GM21717 (cell line): ENCODE measurements around the gene SDF4.
"Not testable (repeated sequence)": the region's sequence is repeated elsewhere in the genome, so short reads cannot be mapped to it uniquely, and the experiment has no call there.

Experiments
- ATAC-seq: cut with Tn5 transposase; IDR thresholded peaks from one replicate; pipeline ENCODE4 v1.9.1; 2021; ENCODE audit warnings: mild to moderate bottlenecking, moderate library complexity; ENCODE audit not compliant: unreplicated experiment

The SDF4 gene

DNA sequence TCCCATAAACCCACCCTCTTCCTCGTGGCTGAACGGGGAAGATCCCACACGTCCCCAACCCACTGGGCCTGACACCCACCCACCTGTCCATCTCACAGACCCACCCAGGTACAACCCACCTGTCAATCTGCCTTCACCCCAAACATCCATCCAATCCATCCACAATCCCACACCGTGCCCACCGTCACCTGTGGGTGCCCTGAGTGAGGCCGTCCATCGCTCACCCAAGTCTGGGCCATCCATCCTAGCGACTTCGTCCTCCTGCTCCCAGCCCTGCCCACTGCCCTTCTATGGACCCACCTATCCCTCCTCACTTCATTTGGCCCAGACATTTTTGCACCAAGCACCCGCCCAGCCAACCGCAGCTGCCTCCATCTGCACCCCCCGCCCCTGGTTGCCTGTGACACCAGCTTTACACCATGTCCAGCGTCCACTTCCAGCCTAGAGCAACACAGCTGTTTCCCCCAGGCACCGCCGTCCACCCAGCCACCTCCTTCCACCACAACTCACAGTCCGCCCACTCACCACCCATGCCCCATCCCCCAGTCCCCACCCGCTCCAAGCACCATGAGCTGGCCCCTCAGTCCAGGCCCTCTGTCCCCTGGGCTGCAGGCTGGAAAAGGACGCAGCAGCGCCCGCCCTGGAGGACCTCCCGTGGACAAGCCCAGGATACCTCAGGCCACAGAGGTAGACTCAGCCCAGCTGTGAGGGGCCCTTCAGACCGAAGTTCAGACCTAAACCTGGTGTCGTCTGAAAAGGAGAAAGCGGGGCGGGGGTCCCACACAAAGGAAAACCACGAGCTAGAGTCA lies 50.5 kb downstream of the SDF4 start:
- ATAC-seq, result no peak

GRCh38 chr1:1179983-1180861 lies 51.6 kb downstream of the SDF4 start:
- ATAC-seq, result no peak

DNA sequence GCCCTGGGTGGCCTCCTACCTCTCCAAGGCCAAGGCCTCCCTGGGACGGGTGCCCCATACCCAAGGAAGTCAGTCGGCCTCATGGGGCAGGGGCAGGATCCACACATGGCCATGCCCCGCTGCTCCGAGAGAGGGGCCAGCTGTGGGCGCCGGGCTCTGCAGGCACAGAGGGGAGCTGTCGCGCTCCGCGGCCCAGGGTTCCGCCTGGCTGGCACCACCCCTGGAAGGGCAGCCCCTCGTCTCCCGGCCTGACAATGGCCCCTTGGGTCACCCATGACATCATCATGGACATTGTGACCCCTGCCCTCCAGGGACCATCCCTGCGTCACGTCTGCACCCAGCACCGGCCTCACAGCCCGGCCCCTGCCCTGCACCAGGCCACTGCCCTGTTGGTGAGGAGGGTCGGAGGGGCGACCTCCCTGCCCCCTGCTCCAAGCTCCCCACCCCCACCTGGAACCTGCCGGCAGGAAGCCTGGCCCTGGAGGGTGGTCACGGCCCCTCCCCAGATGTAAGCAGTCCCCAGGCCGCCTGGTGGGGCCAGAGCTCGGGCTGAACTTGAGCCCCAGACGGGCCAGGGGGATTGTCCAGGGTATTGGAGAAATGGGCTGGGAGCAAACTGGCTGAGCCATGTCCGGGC lies 52.3 kb downstream of the SDF4 start:
- no peak for ATAC-seq

GRCh38 chr1:1178794-1179331 lies 52.9 kb downstream of the SDF4 start:
- no peak for ATAC-seq

- ATAC-seq, result no peak
These were observed 54.2 kb downstream of the SDF4 start for GRCh38 chr1:1177452-1178206.

DNA sequence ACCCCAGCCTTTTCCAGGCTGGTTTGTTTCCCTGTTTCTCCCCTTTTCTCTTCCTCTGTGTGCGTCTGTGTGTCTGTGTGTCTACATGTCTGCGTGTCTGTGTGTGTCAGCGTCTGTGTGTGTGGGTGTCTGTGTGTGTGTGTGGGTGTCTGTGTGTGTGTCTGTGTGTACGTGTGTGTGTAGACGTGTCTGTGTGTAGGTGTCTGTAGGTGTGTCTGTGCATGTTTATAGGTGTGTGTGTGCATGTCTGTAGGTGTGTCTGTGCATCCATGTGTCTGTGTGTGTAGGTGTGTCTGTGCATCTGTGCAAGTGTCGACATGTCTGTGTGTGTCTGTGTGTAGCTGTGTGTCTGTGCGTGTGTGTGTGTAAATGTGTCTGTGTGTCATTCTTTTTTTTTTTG lies 54.9 kb downstream of the SDF4 start:
- no peak for ATAC-seq

DNA sequence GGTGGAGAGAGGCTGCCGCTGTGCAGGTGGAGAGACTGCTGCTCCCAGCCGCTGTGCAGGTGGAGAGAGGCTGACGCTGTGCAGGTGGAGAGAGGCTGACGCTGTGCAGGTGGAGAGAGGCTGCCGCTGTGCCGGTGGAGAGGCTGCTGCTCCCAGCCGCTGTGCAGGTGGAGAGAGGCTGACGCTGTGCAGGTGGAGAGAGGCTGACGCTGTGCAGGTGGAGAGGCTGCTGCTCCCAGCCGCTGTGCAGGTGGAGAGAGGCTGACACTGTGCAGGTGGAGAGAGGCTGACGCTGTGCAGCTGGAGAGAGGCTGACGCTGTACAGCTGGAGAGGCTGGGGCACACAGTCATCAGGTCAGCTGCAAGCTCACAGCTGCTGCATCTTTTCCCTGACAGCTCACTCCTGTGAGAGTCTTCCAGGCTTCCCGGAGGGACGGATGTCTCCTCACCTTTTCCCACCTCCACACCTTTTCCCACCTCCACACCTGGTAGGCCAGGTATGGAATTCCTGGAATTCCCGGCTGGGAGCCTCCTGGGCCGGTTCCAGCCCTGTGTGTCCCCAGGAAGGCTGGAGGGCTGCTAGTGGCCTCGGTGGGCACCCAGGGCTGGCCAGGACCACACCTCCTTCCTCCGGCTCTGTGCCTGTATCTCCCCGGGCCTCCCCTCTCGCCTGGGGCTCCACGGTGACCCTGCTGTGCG lies 55.6 kb downstream of the SDF4 start:
- ATAC-seq, result not testable (repeated sequence)

DNA sequence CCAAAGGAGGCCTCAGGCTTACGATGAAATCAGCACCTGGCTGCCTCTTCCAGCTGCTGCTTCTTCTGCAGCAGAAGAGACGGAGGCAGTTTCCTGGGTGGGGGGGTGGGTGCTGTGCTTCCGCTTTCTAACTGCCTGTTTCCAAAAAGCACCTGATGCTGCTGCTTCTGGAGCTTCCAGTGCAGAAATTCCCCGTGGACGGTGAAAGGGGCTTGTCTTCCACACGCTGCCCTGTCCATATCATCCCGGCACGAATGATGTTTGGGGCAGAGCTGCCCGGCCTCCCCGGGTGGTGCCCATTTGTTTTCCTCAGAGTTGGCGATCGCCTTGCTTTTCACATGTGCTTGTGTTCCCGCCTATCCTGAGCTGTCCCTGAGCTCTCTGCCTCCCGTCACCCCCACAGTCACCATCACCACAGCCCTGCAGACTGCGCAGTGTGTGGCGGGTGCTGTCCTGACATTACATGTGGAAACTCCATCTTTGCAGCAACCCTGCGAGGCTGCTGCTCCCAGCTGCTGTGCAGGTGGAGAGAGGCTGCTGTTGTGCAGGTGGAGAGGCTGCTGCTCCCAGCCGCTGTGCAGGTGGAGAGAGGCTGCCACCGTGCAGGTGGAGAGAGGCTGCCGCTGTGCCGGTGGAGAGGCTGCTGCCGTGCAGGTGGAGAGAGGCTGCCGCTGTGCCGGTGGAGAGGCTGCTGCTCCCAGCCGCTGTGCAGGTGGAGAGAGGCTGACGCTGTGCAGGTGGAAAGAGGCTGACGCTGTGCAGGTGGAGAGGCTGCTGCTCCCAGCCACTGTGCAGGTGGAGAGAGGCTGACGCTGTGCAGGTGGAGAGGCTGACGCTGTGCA lies 56.4 kb downstream of the SDF4 start:
- ATAC-seq, result no peak

- ATAC-seq, result no peak
These were observed 57.9 kb downstream of the SDF4 start, which contains the start of gene TTLL10 for GRCh38 chr1:1173793-1174415. Gene TTLL10, plus strand, starts transcription at chr1:1173880. Its CDS starts 5,336 bp downstream, at chr1:1179216.

DNA sequence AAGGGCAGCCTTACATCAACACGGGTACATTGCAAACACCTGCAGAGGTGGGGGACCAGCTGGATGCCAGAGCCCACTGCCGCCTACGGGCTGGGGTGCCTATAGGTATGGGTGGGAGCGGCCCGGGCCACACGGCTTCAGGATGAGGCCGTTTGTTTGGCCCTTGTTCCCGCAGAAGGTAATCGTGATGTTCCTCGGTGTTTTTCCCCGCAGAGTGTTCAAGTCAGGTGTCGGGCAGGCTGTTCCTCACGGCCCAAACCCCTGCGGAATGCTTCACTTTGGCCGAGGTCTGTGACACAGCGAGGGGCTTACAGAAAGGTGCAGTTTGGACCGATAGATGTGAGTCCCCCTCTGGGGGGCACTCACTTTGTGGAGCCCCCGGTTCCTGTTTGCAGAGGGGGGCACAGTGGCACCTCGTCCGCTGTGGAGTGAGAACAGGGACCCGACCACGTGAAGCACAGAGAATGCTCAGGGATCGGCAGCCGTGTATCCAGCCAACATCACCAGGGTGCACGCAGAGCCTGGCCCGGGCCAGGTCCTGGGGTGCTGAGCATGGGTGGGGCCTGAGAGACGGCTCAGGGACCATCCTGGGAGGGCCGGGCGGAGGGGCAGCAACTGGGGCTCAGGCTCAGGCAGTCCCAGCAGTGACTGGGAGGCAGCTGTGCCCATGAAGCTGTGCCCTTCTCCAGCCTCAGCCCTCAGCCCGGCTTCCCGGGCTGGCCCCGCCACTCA lies 58.6 kb downstream of the SDF4 start:
- ATAC-seq, result no peak

GRCh38 chr1:1171546-1172340 lies 60.1 kb downstream of the SDF4 start:
- no peak for ATAC-seq

GRCh38 chr1:1171161-1171545 lies 60.6 kb downstream of the SDF4 start:
- ATAC-seq, result no peak

DNA sequence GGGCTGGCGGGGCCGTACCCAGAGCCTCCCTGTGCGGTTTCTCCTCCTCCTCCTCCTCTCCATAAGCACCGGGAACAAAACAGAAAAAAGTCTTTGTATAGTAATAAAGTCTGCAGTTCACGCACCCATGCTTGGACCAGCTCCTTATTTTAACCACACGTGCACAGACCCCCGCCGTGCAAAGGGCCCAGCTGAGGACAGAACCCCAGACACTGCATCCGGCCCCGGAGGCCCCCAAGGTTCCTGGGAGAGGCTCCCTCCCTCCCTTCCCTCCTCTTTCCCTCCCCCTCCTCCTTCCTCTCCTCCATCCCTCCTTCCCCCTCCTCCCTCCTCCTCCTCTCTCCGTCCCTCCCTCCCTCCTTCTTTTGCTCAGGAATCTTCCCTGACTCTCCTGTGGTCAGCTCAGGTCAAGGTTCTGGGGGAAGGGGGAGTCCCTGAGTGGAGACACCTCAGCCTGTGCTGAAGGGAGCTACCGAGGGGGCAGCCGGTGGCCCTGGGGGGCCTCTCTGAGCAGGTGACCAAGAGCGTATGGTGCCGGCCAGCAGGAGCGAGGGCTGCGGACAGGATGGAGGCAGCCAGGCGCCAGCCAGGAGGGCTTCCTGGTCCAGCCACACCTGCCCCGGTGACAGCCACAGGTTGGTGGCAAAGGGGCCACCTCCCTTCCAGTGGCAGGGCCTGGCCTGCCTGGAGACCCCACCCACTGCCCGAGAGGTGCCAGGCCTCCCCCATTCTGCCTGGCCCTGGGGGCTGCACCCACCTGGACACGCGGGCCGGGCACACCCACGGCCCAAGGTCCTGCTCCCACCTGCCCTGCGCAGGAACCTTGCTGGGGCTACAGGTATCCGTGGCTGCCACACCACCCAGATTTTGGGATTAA lies 61.3 kb downstream of the SDF4 start:
- no peak for ATAC-seq

DNA sequence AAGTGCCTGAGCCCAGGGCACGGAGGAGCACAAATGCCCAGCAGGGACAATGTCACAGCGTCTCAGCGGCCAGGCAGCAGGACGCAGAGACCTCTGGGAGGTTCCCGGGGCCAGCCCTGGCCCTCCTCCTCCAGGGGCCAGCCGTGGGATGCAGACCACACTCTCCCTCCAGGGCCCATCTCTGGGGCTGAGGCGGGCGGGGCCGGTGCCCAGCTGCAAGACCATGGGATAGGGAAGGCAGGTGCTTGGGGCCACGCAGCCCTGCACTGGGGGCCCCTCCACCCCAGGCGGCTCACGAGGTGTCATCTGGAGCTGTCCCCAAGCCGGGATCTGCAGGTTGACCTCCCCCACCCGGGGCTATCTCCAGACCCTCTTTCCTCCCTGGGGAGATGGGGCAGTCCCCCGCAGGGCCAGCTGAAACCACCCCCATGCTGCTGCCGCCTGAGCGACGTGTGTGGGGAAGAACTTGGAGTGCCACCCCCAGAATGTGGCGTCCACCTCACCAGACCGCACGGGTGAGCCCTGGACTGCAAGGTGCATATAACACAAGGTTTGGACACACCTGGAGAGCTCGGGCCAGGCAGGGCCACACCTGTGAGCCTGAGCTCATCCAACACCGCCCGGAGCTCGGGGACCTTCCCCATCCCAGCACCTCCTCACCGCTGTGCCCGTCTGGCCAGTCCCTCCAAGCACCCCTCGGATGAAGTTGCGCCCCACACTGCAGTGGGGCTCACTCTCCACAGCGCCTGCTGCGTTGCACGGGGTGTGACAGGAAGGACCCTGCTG lies 62.2 kb downstream of the SDF4 start:
- ATAC-seq, result no peak
